Motor neuron (in vitro differentiated cells): ENCODE data around the gene PSTK. TPM values are rescaled to one million over a fixed set of nuclear protein-coding genes. Genes with fewer than 3 reads are reported as not detected.

Experiments
- ATAC-seq, 8 experiments: fragments of 200-7000 bp; cut with Tn5 transposase; replicated peaks in 6 of 8; 2 replicates each; pipeline ENCODE4 v1.8.0; 2021; ENCODE audit warnings: mild to moderate bottlenecking in 8 of 8, moderate library complexity in 8 of 8
- H3K27ac ChIP-seq, 2 donors: fragments of 250-450 bp; sonication (Bioruptor Pico); 2 replicates each; pipeline ENCODE4 v1.9.0; 2021; ENCODE audit warnings: antibody characterized with exemption in 2 of 2, mild to moderate bottlenecking in 2 of 2, moderate library complexity in 1 of 2
- H3K4me1 ChIP-seq, 2 donors: fragments of 250-450 bp; sonication (Bioruptor Pico); replicated peaks in 1 of 2; 2 replicates each; pipeline ENCODE4 v1.6.1; 2021; ENCODE audit warnings: antibody characterized with exemption in 2 of 2, mild to moderate bottlenecking in 2 of 2, moderate library complexity in 1 of 2
- H3K4me3 ChIP-seq, 5 donors: fragments of 250-450 bp; sonication (Bioruptor Pico); 2 replicates each; pipeline ENCODE4 v1.9.0; 2021; ENCODE audit warnings: antibody characterized with exemption in 5 of 5, mild to moderate bottlenecking in 5 of 5, moderate library complexity in 4 of 5
- WGBS, 10 experiments: fragments of 450-650 bp; shearing (Covaris generic); methylation state at CpG; one replicate each; pipeline ENCODE4 v1.0.0; 2022; 5-methylcytosine and 5-hydroxymethylcytosine counted together
- in situ Hi-C, 9 experiments: fragments of 400-800 bp; cut with MboI; loops; one replicate each; pipeline ENCODE4 v1.15.0; 2021; ENCODE audit warnings: low sequenced_read_pairs in 9 of 9, low pct_unique_long_range_greater_than_20kb in 2 of 9; ENCODE audit not compliant: unreplicated experiment in 9 of 9
- total RNA-seq, 8 experiments: library from RNA; unstranded; fragments of 300-600 nt; gene quantifications; 2 replicates each; pipeline versions ENCODE4 v1.2.3 to v1.2.4, GENCODE V29; 2022

Gene PSTK
- total RNA-seq, 8 experiments from 2014 or later, result 5.6 to 10.3 (median 9.1) TPM

DNA sequence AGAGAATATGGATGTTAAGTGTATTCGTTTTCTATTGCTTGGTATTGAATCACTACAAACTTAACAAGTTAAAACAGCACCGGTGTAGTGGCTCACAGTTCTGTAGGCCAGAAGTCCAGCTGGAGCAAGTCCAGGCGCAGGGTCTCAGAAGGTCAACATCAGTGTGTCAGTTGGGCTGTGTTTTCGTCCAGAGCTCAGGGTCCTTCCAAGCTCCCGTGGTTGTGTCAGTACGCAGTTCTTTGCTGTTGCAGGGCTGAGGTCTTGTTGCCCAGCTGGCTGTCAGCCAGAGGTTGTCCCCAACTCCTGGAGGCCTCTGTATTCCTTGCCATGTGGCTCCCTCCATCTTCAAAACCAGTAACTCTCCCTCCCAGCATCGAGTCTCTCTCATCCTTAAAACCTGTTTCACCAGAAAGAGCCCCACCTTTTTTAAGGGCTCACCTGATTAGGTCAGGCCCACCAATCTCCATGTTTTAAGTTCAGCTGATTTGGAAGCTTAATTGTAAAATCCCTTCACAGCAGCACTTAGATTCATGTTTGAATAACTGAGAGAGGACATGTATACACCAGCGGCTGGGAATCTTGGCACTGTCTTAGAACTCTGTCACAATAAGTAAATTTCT, 55.4 kb downstream of the PSTK start:
- Histone ChIP-seq H3K27ac (no peak overlapping the region), H3K4me1 (no peaks in the 10 kb centered on the region), H3K4me3 (no peak overlapping the region)
- in situ Hi-C loops, result loop anchor here in 6 of 9 experiments (25.0 kb wide), 3 partner anchors 102 to 527 kb away; partner anchors contain the start of genes HMX2 (in 1 of the 6) and HMX3 (in 1 of the 6)
- no peak for ATAC-seq
- WGBS, 10 experiments, result 55 to 100% (median 86%) methylated on average over 1 to 6 of the region's 8 CpGs

GRCh38 chr10:123038782-123039631, 58.8 kb downstream of the PSTK start:
- no peak for ATAC-seq
- Histone ChIP-seq H3K4me1 (no peaks in the 10 kb centered on the region), H3K4me3 (no peak overlapping the region), H3K27ac (no peak overlapping the region)
- in situ Hi-C loops, result loop anchor here in 6 of 9 experiments (25.0 kb wide), 3 partner anchors 98 to 523 kb away; partner anchors contain the start of genes HMX2 (in 1 of the 6) and HMX3 (in 1 of the 6)
- 55 to 84% (median 70%) methylated on average over 1 to 15 of the region's 18 CpGs; no CpG with 5 or more reads in 1 of the 10 experiments for WGBS, 10 experiments

GRCh38 chr10:123039632-123039930, 59.4 kb downstream of the PSTK start:
- no peak for ATAC-seq
- no peak overlapping the region for H3K27ac ChIP-seq
- H3K4me3 ChIP-seq, result no peak overlapping the region
- H3K4me1 ChIP-seq, result no peaks in the 10 kb centered on the region
- in situ Hi-C loops, result loop anchor here in 6 of 9 experiments (25.0 kb wide), 3 partner anchors 98 to 523 kb away; partner anchors contain the start of genes HMX2 (in 1 of the 6) and HMX3 (in 1 of the 6)

Other genes starting within 250 kb of the PSTK start
- gene CUZD1, start 134.5 kb upstream of the PSTK start, total RNA-seq, result 1 to 10 TPM in 5 of 8 experiments, under 1 TPM in 3; 0.38 to 5.1 (median 1.4) TPM
- 10 to 100 TPM in 6 of 8 experiments, 1 to 10 TPM in 2; 3.6 to 32.4 (median 18.2) TPM for gene FAM24B, start 100.8 kb upstream of the PSTK start, total RNA-seq
- not detected for gene FAM24A, start 69.8 kb upstream of the PSTK start, total RNA-seq
- 10 to 100 TPM; 10.3 to 16.2 (median 12.5) TPM for gene C10orf88, start 26.2 kb upstream of the PSTK start, total RNA-seq
- gene IKZF5, start 28.4 kb downstream of the PSTK start, total RNA-seq, result 10 to 100 TPM in 3 of 8 experiments, 1 to 10 TPM in 5; 7.3 to 23.8 (median 9.4) TPM
- 10 to 100 TPM in 3 of 8 experiments, 1 to 10 TPM in 5; 5.0 to 42.3 (median 7.6) TPM for gene ACADSB, start 28.6 kb downstream of the PSTK start, total RNA-seq
- under 1 TPM in 4 of 8 experiments, not detected in 4; 0.16 to 0.71 (median 0.30) TPM for gene HMX3, start 155.6 kb downstream of the PSTK start, total RNA-seq
- under 1 TPM in 2 of 8 experiments, not detected in 6; 0.11 to 0.14 TPM for gene HMX2, start 167.7 kb downstream of the PSTK start, total RNA-seq
- 100 to 1,000 TPM in 3 of 8 experiments, 10 to 100 TPM in 5; 58.3 to 130 (median 85.4) TPM for gene BUB3, start 174.0 kb downstream of the PSTK start, total RNA-seq